Measurements from ENCODE around the gene UPB1. TPM values are rescaled to one million over a fixed set of nuclear protein-coding genes. Genes with fewer than 3 reads are reported as not detected.

The UPB1 gene
- total and polyA plus RNA-seq, 2 experiments from 2014 or later: 0.13 TPM; not detected in 1

DNA sequence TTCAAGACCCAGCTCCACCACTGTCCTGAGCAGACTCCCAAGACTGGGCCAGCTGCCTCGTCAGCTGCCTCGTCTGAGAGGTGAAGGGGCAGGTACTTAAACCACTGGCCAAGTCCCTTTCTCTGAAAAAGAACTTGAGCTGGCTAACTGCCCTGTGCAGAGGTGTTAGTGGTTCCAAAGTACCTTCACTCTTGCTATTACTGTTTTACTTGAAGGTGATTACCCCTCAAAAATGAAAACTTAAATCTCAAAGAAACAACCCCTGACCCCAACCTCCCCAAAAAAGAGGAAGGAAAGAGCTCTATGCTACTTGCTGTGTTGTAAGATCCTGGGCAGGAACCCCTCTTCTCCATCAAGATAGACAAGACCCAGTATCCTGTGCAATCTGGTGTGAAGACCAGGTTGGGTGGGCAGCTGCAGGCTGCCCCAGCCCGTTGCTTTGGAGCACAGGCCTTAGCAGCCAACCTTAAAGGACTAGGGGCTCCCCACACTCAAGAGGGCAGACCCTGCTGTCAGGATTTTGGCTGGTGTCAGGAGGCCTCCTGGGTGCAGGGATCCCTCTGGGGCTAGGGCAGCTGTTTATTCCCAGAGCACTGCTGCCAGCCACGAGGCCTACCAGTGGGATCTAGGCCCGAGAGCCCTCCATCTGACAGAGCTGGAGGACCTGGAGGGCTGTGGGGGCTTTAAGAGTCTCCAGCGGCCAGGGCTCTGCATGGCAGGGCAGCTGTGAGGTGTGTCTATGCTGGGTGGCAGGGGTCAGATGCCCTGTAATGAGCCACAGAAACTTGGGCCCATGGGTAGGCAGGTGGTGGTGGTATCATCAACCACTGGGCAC, 46.8 kb downstream of the UPB1 start:
- Histone ChIP-seq H4K20me1 (replicated peaks; ENCODE audit: insufficient read depth) (no peaks in the 10 kb centered on the region), H3K4me2 (no peak overlapping the region), H2AFZ (no peak overlapping the region), H3K79me2 (replicated peaks; ENCODE audit: insufficient read depth) (no peaks in the 10 kb centered on the region), H3K27me3 (ENCODE audit: insufficient read depth) (no peaks in the 10 kb centered on the region), H3K9me2 (ENCODE audit: insufficient read depth) (no peaks in the 10 kb centered on the region), H3K4me3 (no peak overlapping the region), H3K27ac (ENCODE audit: low read depth) (no peak overlapping the region), H3K36me3 (ENCODE audit: insufficient read depth) (no peaks in the 10 kb centered on the region; the same call in 1 of the 2 replicates), H3F3A (replicated peaks; ENCODE audit: low read depth) (no peaks in the 10 kb centered on the region), H3K4me1 (ENCODE audit: insufficient read depth) (no peaks in the 10 kb centered on the region)
- Mint-ChIP-seq H3K4me1 (no peaks in the 10 kb centered on the region), H3K27ac (no peak overlapping the region), H3K36me3 (ENCODE audit: low read depth) (peaks cover 42% of the 10 kb centered on the region), H3K27me3 (ENCODE audit: insufficient read depth, low read depth, poor library complexity) (peaks cover 4% of the 10 kb centered on the region), H3K4me3 (no peak overlapping the region), H3K9me3 (no peaks in the 10 kb centered on the region)
- TF ChIP-seq NANOG (IDR thresholded peaks at IDR 0.05; ENCODE audit: borderline replicate concordance) (no peak), CREB1 (CRISPR knock-in tag; IDR thresholded peaks at IDR 0.05; ENCODE audit: low read depth) (no peak), JUNB (IDR thresholded peaks at IDR 0.05; ENCODE audit: unreplicated experiment) (no peak), EZH2phosphoT487 (IDR thresholded peaks at IDR 0.05; ENCODE audit: unreplicated experiment) (no peak), STAT1 (IDR thresholded peaks at IDR 0.05; ENCODE audit: unreplicated experiment) (no peak)
- TF ChIP-seq, protein P1, sequence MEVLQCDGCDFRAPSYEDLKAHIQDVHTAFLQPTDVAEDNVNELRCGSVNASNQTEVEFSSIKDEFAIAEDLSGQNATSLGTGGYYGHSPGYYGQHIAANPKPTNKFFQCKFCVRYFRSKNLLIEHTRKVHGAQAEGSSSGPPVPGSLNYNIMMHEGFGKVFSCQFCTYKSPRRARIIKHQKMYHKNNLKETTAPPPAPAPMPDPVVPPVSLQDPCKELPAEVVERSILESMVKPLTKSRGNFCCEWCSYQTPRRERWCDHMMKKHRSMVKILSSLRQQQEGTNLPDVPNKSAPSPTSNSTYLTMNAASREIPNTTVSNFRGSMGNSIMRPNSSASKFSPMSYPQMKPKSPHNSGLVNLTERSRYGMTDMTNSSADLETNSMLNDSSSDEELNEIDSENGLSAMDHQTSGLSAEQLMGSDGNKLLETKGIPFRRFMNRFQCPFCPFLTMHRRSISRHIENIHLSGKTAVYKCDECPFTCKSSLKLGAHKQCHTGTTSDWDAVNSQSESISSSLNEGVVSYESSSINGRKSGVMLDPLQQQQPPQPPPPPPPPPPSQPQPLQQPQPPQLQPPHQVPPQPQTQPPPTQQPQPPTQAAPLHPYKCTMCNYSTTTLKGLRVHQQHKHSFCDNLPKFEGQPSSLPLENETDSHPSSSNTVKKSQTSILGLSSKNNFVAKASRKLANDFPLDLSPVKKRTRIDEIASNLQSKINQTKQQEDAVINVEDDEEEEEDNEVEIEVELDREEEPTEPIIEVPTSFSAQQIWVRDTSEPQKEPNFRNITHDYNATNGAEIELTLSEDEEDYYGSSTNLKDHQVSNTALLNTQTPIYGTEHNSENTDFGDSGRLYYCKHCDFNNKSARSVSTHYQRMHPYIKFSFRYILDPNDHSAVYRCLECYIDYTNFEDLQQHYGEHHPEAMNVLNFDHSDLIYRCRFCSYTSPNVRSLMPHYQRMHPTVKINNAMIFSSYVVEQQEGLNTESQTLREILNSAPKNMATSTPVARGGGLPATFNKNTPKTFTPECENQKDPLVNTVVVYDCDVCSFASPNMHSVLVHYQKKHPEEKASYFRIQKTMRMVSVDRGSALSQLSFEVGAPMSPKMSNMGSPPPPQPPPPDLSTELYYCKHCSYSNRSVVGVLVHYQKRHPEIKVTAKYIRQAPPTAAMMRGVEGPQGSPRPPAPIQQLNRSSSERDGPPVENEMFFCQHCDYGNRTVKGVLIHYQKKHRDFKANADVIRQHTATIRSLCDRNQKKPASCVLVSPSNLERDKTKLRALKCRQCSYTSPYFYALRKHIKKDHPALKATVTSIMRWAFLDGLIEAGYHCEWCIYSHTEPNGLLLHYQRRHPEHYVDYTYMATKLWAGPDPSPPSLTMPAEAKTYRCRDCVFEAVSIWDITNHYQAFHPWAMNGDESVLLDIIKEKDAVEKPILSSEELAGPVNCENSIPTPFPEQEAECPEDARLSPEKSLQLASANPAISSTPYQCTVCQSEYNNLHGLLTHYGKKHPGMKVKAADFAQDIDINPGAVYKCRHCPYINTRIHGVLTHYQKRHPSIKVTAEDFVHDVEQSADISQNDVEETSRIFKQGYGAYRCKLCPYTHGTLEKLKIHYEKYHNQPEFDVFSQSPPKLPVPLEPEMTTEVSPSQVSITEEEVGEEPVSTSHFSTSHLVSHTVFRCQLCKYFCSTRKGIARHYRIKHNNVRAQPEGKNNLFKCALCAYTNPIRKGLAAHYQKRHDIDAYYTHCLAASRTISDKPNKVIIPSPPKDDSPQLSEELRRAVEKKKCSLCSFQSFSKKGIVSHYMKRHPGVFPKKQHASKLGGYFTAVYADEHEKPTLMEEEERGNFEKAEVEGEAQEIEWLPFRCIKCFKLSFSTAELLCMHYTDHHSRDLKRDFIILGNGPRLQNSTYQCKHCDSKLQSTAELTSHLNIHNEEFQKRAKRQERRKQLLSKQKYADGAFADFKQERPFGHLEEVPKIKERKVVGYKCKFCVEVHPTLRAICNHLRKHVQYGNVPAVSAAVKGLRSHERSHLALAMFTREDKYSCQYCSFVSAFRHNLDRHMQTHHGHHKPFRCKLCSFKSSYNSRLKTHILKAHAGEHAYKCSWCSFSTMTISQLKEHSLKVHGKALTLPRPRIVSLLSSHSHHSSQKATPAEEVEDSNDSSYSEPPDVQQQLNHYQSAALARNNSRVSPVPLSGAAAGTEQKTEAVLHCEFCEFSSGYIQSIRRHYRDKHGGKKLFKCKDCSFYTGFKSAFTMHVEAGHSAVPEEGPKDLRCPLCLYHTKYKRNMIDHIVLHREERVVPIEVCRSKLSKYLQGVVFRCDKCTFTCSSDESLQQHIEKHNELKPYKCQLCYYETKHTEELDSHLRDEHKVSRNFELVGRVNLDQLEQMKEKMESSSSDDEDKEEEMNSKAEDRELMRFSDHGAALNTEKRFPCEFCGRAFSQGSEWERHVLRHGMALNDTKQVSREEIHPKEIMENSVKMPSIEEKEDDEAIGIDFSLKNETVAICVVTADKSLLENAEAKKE (CRISPR knock-in tag; IDR thresholded peaks at IDR 0.05): no peak
- TF ChIP-seq, protein P2, sequence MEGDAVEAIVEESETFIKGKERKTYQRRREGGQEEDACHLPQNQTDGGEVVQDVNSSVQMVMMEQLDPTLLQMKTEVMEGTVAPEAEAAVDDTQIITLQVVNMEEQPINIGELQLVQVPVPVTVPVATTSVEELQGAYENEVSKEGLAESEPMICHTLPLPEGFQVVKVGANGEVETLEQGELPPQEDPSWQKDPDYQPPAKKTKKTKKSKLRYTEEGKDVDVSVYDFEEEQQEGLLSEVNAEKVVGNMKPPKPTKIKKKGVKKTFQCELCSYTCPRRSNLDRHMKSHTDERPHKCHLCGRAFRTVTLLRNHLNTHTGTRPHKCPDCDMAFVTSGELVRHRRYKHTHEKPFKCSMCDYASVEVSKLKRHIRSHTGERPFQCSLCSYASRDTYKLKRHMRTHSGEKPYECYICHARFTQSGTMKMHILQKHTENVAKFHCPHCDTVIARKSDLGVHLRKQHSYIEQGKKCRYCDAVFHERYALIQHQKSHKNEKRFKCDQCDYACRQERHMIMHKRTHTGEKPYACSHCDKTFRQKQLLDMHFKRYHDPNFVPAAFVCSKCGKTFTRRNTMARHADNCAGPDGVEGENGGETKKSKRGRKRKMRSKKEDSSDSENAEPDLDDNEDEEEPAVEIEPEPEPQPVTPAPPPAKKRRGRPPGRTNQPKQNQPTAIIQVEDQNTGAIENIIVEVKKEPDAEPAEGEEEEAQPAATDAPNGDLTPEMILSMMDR (conservative IDR thresholded peaks at IDR 0.05; ENCODE audit: low read depth in 2 of 2): no peak
- DNase-seq (ENCODE audit: low spot score): no peak
- ATAC-seq: no peak
